HG03025 (cell line): ENCODE measurements around the gene MYH16.
"Not testable (repeated sequence)": the region's sequence is repeated elsewhere in the genome, so short reads cannot be mapped to it uniquely, and the experiment has no call there.

ENCODE experiments used
- ATAC-seq: cut with Tn5 transposase; IDR thresholded peaks from one replicate; pipeline ENCODE4 v1.9.1; 2021; ENCODE audit warnings: mild to moderate bottlenecking, moderate library complexity; ENCODE audit not compliant: unreplicated experiment, low FRiP score

The MYH16 gene

GRCh38 chr7:99340659-99341058, 68.0 kb downstream of the MYH16 start:
- ATAC-seq = no peak

- ATAC-seq = no peak
These were observed 71.5 kb downstream of the MYH16 start for GRCh38 chr7:99344061-99344647.

DNA sequence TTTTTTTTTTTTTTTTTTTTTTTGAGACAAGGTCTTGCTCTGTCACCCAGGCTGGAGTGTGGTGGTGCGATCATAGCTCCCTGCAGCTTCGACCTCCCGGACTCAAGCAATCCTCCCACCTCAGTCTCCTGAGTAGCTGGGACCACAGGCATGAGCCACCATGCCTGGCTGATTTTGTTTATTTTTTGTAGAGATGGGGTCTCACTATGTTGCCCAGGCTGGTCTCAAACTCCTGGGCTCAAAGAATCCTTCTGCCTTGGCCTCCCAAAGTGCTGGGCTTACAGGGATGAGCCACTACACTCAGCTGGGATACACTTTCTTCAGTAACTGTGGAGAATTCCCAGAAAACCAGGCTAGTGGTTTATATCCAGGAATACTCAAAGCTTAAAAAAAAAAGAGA, 78.0 kb downstream of the MYH16 start:
- not testable (repeated sequence) for ATAC-seq

GRCh38 chr7:99352247-99352646, 79.6 kb downstream of the MYH16 start:
- no peak for ATAC-seq

- ATAC-seq = no peak
These were observed 82.5 kb downstream of the MYH16 start for GRCh38 chr7:99355098-99355497.

DNA sequence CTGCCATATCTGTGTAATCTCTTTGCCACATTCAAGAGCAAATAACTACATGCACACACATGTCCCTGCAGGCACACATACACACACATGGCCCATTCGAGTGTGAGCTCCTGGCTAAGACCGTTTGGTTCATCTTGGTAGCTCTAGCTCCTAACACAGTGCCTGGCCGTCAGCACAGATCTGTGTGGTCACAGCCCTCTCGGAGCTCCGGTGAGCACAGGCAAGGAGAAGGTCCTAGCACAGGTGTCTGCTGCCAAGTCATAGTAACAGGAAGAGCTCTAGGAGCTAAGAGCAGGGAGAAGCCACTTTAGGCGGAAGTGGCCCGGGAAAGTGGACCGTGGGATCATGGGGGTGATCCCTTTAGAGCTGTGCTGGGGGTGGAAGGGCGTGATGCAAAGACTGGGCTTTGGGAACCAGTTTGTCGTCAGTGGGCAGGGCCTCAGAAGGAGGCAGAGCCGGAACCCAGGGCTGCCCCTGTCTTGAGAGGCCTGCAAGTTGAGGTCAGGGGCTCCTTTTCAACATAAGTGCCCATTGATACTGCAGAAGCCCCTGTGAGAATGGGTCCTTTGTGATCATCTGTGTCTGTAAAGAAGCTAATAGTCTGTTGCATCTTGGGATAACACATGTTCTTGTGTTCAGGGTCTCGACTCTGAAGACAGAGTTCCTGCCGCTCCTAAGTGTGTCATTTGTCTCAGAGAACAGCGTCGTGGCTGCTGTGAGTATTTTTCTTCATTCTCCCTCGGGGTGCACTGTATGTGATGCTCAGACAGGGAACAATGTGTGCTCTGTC, 85.3 kb downstream of the MYH16 start:
- ATAC-seq = no peak

DNA sequence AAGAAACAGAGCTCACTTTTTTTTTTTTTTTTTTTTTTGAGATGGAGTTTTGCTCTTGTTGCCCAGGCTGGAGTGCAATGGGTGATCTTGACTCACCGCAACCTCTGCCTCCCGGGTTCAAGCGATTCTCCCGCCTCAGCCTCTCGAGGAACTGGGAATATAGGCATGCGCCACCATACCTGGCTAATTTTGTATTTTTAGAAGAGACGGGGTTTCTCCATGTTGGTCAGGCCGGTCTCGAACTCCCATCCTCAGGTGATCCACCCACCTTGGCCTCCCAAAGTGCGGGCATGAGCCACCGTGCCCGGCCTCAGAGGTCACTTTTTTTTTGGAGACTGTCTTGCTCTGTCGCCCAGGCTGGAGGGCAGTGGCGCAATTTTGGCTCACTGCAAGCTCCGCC, 85.9 kb downstream of the MYH16 start:
- not testable (repeated sequence) for ATAC-seq

DNA sequence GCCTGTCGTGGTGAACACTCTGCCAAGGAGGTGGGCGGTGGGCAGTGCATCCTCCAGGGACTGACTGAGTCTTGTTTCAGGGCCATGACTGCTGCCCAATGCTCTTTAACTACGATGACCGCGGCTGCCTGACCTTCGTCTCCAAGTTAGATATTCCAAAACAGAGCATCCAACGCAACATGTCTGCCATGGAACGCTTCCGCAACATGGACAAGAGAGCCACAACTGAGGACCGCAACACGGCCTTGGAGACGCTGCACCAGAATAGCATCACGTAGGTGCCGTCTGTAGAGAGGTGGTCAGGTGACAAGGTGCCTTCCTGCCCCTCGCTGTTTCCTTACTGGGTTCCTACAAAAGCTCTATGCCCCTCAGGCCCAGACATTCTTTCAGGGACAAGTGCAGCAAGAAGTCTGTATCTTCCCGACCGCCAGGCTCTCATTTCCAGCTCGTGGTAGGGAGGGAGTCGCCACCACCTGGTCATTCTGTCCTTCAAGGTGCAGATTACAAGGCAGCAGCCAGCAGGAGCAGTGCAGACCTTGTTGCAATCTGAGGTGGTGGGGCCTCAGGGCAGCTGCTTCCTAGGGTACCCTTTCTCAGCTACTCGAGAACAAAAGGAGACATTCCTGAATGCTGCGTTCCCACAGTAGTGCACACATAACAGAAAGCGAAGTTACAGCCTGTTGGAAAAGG, 87.0 kb downstream of the MYH16 start:
- no peak for ATAC-seq
